Stimulated activated CD4-positive, alpha-beta T cell treated with anti-CD3 and anti-CD28 coated beads, Interleukin-12 subunit alpha, Interleukin-12 subunit beta, amount 100 ng/mL, for 4 hours (primary cell): Measurements from ENCODE around the gene CLRN3.

ENCODE experiments used
- DNase-seq: peaks from one replicate; pipeline ENCODE4 v3.0.0-alpha.2; 2020

Gene CLRN3, protein sequence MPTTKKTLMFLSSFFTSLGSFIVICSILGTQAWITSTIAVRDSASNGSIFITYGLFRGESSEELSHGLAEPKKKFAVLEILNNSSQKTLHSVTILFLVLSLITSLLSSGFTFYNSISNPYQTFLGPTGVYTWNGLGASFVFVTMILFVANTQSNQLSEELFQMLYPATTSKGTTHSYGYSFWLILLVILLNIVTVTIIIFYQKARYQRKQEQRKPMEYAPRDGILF

DNA sequence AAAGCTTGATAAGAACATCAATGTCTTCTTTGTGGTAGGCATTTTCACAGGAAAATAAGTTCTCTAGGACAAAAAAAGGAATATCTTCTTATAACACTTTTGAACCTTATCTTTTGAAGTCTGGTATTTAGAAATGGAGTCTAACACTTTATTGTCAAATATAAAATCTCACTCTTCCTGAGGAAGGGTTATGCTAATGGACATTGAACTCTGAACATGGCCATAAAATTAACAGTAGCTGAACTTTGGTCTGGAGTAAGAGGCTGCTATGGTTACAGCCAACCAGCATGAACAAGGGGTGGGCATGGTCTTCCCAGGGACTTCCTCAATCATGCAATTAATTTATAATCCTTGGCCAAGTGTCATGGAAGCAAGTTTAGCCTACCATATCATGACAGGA is at the start of gene CLRN3:
Gene CLRN3, minus strand, starts transcription at position 199 of the 400 bp plus-strand sequence. Its CDS starts 157 bp downstream, at position 42.
- DNase-seq = no peak

DNA sequence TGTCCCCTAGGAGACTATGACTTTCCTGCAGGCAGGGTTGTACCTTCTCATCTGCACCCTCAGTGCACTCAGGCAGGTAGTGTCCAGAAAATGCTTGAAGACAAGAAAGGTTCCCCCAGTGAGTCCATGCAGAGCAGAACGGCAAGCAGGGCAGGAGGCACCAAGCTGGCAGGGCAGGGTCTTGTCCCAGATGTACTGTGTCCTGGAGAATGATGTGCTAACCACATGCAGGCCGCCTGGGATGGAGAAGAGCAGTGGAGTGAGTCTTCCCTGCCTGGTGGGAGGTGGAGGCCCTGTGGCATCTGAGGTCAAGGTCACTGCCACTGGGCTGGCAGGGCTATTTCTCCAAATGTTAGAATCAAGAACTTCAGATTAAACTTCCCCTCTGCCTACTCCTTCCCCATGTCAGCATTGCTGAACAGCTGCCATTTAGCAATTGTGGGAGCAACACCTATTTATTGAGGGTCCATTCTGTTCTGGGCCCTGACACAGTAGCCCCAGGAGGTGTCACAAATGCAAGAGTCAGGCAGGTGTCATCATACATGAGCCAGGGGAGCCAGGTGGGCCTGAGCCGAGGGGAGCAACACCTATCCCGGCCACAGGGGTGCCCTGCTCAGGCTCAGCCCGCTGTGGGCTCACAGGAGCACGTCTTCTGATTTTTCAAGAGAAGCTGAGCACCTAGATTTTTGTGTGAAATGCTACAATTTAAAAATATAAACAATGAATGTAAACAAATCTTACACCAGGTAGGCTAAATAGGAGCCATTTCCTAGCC is 48.3 kb upstream of the CLRN3 start:
- no peak for DNase-seq

DNA sequence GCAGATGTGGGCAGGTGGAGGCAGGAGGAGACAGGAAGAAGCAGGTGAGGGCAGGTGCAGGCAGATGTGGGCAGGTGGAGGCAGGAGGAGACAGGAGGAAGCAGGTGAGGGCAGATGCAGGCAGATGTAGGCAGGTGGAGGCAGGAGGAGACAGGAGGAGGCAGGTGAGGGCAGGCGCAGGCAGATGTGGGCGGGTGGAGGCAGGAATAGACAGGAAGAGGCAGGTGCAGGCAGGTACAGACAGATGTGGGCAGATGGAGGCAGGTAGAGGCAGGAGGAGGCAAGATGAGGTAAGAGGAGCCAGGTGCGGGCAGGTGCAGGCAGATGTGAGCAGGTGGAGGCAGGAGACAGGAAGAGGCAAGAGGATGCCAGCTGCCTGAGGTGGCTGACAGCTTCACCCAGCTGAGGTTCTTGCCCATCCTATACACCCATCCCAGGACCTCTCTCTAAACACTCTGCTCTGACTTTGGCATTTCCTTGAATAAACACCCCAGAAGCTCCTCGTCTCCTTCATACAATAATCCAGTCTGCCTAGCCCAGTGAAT is 47.1 kb upstream of the CLRN3 start:
- DNase-seq = no peak

DNA sequence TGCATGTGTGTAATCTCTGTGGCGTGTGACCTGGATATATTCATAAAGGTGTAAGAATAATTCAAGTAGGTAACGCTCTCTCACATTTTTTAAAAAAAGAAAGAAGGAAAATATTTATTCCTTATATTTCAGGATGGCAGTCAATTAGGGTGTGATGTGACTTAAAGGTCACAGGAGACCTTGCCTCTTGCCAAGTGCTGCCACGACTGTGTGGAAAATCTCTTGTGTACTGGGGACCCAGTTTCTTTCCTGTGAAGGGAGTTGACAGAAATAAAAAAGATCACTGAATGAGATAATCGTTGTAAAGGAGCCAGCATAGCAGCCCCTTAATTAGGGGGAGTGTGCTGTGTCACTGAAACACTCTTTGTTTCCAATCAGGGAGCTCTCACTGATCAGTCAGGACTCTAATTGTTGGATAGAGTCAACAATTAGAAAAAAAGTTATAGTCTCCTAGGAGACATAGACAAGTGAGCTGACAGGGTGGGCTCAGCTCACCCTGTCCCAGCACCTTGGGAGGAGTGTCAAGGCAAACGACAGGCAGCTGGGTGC is 45.2 kb upstream of the CLRN3 start:
- no peak for DNase-seq

DNA sequence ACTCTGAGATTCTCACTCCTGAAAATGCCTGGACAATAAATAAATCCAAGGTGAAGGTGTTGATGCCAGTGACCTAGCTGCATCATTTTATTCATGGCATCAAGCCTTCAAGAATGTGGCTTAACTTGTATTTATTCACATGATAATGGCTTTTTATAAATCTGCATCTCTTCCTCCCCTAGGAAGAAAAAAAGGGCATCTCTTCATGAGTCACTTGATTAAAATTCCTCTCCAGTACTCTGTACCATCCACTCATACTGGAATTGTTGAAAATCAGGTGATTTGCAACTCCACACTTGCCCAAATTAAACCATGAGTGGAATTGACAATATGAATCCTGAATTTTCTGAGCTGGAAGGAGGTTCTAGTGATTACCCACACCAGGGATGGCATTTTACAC is 44.3 kb upstream of the CLRN3 start:
- DNase-seq = no peak

DNA sequence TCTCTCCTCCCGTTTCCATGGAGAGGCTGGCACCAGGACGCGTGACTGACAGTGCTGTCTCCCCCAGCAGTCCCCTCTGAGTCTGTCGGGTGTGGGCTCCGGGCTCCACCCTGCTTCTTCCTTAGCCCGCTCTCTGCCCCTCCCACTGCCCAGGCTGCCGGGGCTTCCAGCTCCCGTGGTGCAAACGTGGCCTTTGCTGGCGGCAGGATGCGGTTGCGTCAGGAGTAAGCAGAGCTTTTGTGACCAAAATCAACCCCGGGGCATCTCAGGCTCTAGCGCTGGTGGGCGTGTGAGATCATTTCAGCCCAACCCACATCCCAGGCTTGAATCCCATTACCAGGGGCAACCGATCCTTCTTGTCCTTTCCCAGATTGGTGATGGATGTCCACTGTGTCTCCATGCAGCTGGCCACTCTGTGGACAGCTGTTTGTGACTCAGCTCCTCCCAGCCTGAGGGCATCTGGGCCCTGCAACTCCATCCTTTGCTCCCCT is 42.4 kb upstream of the CLRN3 start:
- DNase-seq = no peak

DNA sequence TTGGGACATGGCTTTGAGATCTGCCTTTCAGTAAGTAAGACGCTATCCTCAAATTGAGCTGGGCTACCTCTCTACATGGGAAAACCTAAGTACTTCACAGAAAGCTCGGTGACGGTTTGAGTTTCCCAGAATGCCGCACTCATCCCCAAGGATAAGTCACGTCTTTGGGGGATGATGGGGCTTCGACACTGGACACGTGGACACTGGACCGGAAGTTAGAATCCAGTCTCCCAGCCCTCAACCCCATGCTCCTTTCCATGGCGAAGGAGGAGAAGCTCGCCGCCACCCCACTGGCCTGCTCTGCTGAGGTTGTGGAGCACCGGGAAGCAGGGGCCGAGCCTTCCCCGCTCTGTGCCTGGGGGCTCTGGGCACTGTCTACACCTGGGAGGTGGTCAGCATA is 41.6 kb upstream of the CLRN3 start:
- DNase-seq = no peak

DNA sequence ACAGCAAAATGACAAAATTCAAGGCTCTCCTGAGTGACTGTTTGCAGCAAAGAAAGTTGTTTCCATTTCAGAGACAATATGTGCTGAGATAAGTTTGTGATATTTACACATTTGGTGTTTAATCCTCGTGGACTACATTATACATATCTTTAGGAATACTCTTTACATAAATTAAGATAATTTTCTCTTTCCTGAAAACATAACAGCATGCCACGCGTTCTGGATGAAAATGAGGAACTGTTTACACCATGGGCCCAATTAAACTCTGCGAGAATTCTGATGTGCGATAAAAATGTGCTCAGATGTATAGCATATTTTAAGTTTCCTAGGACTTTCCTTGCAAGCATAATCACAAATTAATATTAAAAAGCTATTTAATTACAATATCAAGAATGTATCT is 40.5 kb upstream of the CLRN3 start:
- no peak for DNase-seq

DNA sequence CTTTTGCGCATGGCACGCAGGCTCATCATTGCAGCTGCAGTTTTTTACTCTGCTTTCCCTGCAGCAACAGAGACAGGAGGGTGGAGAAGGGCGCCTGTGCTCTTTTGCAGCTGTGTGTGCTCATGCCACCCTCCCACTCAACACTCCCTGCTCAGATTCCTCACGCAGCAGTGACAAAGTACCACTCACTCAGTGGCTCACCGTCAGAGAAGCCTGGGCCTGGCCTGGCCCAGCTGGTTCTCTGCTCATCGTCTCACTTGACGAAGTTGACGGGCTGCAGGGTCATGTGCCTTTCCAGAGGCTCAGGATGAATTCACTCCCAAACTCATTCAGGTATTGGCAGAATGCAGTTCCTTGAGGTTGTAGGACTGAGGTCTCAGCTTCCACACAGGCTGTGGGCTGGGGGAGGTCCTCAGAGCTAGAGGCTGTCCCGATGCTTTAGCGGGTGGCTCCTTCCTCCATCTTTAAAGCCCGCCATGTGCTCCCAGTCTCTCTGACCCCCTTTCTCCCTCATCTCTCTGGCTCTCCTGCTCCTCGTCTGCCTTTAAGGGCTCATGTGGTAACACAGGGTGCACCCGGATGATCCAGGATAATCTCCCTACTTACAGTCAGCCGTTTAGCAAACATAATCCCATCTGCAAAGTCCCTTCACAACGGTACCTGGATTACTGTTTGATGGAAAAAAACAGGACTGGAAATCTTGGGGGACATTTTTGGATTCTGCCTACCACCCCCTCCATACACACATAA is 40.0 kb upstream of the CLRN3 start:
- DNase-seq = no peak

DNA sequence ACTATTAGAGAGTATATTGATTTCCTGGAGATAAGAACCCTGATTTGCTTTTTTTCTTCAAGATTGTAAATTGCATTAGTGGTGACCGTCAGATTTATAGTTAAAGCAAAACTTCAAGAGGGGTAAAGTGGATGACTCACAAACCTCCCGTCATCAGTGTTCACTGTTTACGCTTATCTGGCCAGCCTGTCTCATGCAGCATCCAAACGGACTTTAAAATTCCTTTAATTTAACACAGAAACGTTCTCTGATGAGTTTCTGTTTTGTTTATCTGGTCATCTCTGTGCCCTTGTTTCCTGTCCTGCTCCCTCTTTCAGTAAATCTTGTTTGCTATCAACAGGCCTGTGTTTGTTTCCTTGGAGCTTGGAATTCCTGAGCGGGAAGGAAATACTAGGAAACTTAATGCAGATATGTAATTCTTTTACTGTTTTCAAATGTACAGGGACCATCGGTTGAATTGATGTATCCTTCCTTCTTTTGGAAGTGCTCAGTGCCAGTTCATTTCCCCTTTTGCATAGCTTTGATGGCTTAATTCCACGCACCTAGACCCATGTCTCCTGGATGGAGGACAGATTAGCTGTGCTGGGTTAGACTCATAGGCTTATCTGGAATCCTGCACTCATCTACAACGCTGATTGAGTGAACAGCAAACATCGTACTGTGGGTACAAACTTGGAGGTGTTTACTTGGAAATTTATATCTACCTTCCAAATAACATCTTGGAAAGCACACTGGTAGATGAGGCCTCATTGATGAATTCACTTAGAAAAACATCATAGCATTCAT is 35.5 kb upstream of the CLRN3 start:
- DNase-seq = no peak

DNA sequence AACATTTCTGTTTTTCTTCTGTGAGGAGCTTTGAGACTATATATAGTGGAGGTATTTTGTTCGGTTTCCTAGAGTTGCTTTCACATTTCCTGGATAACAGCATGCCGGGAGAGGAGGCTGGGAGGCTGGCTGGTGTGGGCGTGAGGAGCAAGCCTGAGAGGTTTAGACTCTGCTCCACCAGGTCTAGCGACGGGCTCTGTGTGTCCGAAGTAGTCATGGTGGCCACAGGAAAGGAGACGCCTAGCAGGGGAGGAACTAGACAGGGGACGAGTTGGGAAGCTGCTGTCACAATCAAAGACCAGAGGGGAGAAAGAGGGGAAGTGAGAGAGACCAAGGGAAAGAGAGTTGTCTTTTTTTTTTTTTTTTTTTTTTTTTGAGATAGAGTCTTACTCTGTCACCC is 33.7 kb upstream of the CLRN3 start:
- no peak for DNase-seq

DNA sequence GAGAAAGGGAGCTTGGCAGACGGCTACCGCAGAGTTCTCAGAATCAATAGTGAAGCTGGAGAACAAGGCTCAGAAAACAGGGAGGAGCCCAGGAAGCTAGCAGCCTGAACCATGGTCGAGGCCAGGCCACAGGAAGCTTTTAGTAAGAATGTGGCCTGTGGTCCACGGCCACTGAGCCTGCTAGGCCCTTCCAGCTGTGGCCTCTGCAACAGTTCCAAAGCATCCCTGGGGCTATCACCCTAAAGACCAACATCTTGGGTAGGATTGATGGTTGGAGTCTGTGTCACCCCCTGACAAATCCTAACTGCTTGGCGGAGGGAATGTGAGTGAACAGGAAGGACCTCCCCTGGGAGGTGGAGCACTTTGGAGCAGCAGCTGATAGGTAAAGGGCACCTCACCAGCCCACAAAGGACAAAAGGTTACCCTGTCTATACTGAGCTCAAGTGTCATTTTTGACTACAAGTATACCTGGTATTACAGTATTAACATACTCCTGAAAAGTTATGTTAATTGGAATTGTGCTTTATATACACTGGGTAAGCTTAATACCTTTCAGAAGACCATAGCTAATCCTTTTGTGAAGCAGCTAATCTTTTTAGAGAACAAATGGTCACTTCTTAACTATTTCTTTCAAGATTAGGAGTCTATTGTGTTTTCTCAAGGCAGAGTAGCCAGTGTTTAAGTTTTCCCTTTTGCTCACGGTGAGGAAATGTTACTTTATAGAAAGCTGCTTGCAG is 32.9 kb upstream of the CLRN3 start:
- no peak for DNase-seq

DNA sequence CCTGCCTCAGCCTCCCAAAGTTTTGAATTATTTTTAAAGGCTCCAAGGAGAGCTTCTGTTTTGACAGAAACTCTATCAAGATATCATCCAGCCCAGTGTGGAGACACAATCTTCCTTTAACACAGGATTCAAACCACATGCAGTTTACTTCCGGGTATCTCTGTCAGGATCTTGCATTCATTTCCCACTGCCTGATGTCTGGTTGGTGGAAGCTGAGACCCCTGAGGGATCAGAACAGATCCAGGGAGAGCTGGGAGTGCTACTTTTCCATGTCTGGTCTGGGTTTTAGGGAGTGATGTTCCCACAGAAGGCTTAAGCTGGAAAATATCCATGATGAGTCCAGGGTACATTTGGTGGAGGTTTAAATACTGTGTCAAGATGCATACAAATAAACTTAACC is 30.9 kb upstream of the CLRN3 start:
- DNase-seq = no peak

DNA sequence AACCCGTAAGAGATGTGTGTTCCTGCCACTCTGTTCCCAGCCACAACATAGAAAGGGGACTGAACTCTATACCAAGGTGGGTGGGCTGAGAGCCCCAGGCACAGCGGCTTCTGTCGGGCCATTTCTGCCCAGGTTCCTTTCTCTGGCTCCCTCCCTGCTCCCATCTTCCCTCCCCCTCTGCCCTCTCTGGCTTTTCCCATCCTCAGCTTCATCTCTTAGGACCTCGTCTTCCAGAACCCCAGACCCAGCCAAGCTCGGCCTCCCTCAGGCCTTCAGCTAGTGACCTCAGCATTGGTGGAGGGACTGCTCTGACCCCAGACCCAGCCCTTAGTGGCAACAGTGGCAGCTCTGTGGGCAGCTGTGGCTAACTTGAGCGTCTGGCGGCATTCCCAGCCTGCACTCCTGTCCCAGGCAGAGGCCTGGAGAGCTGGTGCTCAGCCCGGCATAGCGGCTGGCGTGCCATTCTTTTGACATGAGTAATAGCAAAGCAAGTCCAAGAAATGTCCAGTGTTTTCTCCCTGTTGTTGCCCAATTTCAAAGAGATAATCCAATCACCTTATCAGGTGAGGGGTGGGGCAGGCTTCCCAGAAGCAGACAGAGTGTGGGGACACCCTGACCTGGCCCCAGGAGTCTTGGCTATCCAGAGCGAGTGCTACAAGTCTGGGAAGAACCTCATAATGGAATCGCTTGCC is 30.1 kb upstream of the CLRN3 start:
- DNase-seq = no peak

DNA sequence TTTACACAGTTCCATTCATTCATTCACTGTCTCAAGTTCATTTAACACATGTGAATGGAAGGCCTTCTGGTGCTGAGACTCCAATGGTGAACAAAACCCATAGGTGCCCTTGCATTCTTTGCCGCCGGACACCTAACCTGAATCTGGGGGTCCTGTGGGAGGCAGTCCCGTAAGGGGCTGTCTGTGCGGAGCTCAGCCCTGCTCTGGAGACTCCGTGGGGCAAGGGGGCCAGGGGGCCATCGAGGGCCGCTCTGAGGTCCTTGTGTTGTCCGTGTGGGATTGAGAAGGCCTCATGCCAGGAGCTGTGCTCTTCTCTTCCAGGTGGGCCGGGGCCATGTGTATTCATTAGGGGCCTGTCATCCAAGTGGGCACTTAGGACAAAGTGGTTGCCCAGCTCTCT is 29.5 kb upstream of the CLRN3 start:
- DNase-seq = no peak

DNA sequence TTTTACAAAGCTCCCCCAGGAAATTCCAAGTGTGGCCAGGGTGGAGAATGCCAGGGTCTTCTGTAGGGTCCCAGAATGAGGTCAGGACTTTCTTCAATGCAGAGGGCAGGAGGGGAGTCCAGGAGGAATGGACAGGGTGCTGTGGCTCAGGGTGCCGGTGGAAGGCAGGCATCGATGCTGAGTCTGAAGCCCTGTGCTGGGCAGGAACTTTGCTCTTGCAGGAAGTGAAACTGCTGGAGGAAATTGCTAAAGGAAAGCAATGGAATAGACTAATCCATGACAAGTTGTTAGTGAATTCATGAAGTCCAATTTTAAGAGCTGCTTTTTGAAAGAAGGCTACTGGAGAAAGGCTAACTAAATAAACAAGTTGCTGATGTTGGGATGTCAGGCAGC is 29.0 kb upstream of the CLRN3 start:
- no peak for DNase-seq

DNA sequence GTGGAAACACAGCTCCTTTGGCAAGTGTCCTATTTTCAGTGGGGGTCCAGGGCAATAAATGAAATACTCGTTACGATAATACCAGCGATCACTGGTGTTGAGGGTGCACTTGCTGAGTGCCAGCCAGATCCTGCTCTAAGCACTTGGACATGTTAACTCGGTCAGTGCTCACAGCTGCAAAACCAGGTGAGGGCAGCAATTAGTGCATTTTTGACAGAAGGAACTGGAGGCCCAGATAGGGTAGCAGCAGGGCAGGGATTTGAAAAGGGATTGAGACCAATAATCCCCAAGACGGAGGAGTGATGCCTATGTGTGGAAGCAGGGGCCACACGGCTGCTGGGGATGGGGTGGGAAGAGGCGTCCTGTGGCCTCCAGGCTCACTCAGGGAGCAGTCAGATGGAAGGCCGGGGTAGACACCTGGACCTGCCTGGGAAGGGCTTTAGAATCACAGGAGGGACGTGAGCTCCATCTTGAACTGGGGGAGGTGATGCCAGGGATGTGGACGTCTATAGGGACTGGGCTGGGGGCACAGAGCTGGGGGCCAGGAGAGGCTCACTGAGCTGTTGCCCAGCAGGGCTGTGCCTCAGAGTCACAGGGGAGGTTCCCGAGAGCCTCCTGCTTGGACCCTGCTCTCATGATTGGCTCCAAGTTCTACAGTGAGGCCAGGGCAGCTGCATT is 28.5 kb upstream of the CLRN3 start:
- DNase-seq = no peak

DNA sequence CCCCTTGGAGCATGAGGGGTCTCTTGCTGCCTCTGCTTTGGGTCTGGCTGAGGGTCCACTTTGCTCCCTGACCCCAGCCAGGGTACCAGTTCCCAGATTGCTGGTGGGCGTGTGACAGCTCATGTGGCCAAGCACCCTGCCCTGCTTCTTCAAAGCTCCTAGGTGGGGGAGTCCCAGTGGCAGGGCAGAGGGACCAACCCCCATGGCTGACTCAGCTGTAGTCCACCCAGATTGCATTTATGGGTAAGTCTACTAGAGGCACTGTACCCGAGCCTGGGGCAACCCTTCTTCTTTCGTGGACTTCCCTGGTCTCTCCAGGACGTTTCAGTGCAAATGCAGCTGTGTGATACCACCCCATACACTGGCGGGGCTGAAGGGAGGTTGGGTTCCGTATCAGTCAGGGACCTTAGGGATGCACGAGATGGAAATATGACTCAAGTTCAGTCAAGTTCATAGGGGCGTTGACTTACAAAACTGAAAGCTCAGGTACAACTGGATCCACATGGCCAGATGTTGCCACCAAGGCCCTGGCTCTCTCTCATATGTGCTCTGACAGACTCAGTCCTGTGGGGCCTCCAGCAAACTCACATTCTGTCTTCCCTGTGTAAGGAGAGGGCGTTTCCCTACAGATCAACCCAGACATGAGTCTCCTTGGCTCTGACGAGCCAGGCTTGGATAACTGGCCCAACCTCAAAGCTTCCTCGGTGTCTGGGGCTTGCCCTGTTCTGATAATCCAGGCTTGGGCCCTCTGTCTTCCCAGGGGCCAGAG is 27.7 kb upstream of the CLRN3 start:
- DNase-seq = no peak

DNA sequence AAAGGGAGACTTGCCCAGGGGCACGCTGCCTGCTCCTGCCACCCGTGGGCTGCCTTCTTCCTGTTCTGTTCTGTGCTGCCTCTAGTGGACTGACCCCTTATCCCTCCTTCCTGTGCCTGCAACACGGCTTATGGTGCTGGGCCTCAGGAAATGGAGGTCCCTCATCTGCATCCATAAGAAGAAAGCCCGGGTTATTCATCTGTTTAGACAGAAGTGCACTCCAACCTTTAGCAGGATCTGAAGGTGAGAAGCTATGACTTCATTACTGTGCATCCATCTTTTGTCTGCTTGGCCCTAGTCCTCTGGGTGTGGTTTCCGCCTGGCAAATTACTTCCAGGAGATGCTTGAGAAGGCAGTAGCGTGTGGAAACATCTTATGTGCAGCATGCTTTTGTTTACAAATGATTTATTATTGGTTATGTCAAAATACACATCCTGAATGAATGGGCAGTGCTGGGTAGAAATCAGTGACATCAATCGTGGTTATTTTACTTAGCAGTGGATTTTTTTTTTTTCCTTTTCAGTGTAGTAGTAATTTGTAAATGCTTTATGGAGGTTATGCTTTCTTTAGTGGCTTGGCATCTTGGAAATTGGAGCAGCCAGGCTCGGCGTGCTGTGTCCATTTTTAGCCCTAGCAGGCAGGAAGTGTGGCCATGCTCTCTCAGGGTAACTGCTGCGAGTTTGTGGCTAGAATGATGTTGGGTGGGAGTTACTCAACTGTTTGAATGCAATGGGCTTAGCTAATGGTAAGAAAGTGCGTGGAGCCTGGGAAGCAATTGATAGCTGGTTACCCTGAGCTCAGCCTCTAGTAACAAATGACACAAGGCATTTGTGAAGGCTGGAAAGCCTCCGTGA is 26.9 kb upstream of the CLRN3 start:
- no peak for DNase-seq
